B cell (primary cell): ENCODE measurements around the gene HOXC6.

ENCODE experiments used
- CTCF ChIP-seq: fragments of 200-600 bp; IDR thresholded peaks from one replicate; pipeline ENCODE4 v1.8.0; 2022; ENCODE audit warnings: antibody characterized with exemption, mild to moderate bottlenecking
- EZH2 ChIP-seq: IDR thresholded peaks from 2 replicates; pipeline ENCODE4 v1.6.1; 2012; ENCODE audit warnings: borderline replicate concordance, low read depth, mild to moderate bottlenecking, moderate library complexity, low read length; ENCODE audit not compliant: insufficient read depth, poor library complexity, severe bottlenecking

GRCh38 chr12:54066408-54066807 is 38.2 kb downstream of the HOXC6 start:
- TF ChIP-seq CTCF = no peak
- TF ChIP-seq EZH2 = no peak
